ENCODE data around the gene LMAN2L.

LMAN2L gene

DNA sequence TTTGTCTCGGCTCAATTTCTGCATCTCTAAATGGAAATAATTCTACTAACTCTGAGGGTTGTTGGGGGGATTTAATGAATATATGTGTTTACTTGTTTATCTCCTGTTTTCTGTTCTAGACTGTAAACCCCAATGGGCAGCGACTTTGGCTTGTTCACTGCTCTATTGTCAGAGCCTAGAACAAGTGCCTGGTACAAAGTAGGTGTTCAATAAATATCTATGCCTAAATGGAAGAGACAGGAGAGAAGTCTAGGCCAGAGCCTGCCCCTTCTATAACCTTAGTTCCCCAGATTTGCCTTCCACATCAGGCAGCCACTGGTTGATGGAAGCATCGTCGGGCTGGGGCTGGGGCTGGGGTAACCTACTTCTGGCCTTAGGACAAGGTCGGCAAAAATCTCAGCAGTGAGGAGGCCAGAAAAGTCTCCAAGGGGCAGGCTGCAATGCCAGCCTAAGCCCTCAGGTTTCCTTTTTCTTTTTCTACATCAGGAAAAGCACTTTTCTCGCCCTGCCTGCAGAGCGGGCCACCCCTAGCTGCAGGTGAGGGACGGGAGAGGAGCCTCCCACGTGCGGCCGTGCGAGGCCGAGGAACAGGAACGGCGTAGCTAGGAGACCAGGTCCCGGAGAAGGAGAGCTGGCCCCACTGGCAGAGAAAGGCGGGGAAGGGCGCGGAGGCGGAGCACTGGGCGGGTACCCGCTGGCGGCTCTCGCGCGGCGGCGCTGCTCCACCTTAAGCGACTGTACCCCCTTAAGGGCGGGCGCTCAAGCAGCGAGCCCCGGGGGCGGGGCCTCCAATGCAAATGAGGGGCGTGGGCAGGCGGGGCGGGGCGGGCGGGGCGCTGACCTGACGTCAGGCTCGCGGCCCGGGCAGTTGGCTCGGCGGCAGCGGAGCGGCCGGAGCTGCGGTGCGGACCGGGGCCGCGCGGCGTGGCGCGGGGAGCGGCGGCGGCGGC lies 20.4 kb upstream of the LMAN2L start, which contains the start of gene CNNM4:
TSS of gene CNNM4 (plus strand) at position 867 of the 950 bp plus-strand sequence. CDS start 98 bp downstream, outside the sequence.
- DNase-seq (ENCODE audit: low read depth, low spot score) = peak; percentile 50

DNA sequence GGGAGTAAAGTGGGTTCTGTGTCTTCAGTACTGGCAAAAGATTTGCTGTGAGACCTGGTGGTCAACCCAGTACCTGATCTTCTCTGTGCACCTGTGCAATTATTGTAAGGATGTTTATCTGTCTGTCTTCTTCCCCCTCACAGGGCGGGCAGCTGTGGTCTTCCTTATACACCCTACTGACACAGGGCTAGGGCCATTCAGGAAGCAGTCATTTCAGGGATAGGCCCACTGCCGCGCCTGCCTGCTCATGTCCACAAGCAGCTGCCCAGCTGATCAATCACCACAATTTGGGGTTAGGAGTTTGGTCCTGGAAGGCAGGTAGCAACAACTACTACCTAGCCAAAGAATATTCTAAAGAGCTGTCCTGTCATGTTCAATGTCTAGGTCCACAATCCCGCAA lies 19.7 kb upstream of the LMAN2L start:
- DNase-seq (ENCODE audit: low read depth, low spot score) = no peak

DNA sequence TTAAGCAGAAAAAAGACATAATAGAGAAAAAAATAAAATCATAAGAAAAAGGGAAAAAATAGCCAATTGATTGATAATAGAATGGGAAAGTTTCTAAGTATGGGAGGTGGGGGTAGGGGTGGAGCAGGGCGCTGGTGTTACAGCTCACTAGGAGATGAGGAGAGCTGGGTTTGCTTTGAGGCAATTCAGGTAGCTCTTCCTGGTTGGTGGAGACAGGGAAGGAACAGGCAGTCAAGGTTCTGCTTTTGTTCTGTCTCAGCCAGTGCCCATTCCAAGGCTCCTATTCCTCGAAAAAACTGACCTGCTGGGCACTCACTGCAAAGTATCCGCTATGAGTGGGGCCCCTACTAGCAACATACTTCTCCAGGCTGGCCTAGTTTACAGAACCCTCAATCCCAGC lies 19.1 kb upstream of the LMAN2L start:
- no peak for DNase-seq (ENCODE audit: low read depth, low spot score)

DNA sequence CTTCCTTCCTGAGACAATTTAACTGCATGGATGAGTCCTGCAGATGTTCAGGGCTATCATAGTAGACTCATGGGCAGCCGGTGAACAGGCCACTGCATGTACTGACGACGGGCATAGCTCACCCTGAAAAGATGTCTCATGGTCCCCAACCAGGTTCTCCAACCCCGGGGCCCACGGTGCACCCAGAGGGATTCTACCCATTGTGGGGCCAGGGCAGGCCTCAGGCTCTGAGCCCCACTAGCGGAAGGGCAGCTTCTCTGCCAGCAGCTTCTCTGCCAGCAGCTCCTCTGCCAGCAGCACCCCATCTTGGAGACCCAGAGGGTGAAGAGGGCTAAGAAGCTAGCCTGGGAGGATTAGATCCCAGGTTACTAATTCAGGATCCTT lies 17.6 kb upstream of the LMAN2L start:
- no peak for DNase-seq (ENCODE audit: low read depth, low spot score)

DNA sequence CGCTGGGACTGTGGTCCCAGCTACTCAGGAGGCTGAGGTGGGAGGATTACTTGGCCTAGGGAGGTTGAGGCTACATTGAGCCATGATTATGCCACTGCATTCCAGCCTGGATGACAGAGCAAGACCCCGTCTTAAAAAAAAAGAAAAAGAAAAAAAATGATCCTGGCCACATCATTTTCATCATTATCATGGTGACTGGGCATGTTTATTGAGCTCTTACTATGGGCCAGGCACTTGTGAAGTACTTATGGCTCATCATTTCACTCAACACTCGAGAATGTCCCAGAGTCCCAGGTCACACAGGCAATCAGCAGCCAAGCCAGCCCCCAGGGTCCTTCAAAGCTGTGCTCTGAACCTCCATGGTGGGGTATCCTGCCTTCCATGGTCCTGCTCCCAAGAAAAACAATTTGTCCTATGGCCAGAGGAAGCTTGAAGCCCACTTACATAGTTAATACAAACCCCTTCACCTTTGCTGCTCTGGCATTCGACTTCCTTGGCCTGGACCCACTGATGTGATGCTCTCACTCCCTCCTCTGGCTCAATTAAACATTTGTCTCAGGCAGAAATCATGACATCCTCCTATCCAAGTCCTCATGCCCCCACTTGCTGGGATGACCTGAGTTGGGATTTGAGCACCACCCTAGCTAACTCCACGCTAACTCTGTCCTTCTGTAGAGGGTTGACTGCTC lies 17.1 kb upstream of the LMAN2L start:
- no peak for DNase-seq (ENCODE audit: low read depth, low spot score)

DNA sequence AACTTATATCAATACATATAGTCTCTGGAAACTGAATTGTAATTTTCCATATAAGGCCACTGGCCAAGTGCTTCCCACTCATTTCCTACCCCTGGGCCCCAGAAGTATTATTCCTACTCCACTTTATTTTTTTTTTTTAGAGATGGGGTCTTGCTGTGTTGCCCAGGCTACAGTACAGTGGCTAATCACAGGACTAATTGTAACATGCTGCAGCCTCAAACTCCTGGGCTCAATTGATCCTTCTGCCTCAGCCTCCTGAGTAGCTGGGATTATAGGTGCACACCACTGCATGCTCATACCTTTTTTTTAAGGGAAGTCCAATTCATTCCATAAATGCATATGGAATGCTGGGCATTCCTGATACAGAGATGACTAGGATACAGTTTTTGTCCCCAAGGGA lies 14.5 kb upstream of the LMAN2L start:
- DNase-seq (ENCODE audit: low read depth, low spot score) = no peak

DNA sequence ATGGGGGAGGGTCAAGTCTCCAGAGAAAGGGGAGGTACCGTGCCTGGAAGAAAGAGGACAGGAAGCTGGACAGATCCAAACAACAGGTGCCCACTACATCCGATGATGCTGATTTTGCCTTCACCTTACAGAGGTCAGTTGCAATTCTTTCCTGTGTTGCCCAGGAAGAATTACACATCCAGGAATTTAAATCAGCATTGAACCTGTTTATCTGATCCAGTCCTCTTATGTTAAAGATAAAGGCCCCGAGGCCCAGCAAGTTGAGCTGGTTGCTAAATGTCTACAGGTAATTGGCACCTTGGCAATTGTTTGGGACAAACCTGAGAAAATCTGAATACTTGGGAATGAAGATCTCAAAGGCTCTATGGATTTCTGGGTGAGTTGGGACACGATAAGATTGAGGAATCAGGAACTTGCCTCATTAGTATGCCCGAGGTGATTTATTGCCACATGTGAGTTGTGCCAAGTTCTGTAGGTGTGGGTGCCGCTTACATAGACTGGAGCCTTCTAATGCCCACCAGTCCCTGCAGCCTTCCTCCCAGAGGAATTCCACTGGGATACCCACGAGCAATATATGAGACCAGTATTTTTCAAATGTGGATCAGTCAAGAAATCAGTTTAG lies 13.9 kb upstream of the LMAN2L start:
- DNase-seq (ENCODE audit: low read depth, low spot score) = no peak

DNA sequence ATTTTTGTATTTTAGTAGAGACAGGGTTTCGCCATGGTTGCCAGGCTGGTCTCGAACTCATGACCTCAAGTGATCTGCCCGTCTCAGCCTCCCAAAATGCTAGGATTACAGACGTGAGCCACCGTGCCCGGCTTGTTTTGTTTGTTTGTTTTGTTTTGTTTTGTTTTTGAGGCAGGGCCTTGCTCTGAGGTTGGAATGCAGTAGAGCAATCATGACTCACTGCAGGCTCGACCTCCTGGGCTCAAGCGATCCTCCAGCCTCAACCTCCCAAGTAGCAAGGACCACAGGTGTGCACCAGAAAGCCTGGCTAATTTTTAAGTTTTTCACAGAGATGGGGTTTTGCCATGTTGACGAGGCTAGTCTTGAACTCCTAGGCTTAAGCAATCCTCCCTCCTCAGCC lies 11.9 kb upstream of the LMAN2L start:
- no peak for DNase-seq (ENCODE audit: low read depth, low spot score)

DNA sequence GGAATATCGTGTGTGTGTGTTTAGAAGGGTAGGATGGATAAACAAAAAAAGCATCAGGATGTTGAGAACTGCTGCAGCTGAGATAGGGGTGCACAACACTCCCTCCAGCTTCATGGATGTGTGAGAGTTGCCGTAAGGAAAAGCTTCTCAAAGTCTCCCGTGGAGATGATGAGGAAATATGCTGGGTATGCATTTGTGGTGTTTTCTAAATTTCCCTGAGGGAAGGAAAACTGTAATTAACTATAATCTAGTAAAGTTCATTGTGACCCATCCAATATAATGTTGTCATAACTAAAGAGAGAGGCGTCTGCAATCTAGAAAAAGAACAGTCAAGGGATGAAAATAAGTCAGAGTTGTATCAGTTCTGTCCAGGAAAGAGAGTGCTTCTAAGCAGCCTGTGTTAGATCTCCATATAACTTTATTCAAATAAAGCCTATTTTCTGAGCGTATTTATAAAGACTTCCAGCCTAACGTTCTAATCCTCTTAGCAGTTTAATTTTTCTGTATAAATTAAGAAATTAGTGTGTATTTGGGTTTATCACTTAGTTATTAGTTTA lies 7.3 kb upstream of the LMAN2L start:
- DNase-seq (ENCODE audit: low read depth, low spot score) = no peak

DNA sequence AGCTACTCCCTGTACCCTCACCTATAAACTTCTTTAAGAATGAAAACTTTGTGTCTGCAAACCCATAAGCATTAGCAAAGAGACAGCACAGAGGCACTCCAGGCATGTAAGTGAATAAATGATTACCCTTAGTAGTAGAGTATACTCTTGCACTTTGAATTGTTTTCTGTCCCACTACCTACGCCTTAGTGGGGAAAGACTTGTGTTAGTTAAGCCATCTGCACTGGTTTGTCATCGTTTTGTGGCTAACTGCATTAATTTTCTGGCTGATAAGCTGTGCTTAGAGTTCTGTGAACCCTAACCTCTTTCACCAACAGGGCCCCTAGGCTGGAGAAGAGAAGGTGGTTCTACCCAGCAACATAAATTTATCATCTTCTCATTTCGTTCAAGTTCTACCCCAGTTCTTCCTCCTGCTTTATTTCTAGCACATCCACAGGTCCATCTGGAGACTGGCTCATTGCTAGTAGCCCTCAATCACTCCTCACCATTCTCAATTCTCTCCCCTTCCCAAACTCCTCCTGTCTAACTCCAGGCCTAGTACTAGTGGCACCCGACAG lies 710 bp downstream of the LMAN2L start:
- DNase-seq (ENCODE audit: low read depth, low spot score) = no peak

DNA sequence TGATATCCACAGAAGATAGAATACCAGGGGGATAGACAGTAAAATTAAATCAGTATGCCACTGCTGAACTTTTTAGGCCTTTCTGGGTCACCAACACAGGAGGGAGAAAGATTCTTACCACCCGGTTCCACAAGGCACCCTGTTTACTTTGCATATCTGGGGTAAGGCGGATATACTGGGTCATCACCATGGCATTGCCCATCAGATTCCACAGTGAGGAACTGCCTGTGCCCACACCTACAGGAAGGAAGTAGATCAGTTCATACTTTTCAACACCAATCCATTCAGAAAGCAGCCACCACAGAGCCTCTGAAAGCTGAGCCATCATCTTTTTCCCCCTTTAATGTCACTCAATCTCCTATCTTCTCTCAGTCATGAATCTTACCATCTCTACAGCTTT lies 2.0 kb downstream of the LMAN2L start:
- DNase-seq (ENCODE audit: low read depth, low spot score) = no peak

DNA sequence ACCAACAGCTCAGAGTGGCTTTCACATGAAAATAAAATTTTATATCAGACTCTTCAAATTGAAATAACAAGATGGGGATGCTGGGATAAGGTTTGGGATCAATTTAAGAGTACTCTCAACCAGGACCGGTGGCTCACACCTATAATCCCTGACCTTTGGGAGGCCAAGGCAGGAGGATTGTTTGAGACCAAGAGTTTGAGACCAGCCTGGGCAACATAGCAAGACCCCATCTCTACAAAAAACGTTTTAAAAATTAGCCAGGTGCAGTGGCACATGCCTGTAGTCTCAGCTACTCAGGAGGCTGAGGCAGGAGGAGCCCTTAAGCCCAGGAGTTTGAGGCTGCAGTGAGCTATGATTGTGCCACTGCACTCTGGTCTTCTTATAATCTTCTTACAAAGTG lies 2.6 kb downstream of the LMAN2L start:
- no peak for DNase-seq (ENCODE audit: low read depth, low spot score)

DNA sequence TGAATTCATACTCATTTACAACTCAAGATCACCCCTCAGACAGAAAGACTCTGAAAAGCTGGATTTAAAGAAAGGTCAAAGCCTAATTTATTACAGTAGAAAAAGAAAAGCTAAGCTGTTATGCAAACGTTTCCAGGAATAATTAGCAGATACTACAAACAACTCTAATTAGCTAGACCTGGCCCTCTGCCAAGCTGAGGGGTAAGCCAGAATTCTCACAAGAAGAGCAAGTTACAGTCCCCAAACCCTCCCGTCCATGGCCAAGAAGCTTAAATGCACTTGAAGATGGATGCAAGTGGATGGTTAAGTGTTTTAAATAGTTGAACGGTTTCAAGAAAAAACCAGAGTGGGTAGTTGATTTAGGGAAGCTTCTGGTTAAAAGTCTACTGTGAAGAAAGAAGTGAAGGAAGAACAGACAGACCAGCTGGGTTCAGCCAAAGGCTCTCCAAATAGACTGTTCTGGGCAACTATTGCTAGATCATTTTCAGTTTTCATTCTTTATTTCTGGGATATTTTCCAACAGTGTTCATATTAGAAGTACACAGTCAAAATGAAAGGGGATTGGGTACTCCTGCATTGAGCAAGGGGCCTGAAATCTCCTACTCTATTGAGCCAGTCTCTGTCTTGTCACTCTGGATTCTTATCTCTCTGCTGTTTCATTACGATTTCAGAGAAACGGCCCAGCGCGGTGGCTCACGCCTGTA lies 4.8 kb downstream of the LMAN2L start:
- DNase-seq (ENCODE audit: low read depth, low spot score) = no peak

DNA sequence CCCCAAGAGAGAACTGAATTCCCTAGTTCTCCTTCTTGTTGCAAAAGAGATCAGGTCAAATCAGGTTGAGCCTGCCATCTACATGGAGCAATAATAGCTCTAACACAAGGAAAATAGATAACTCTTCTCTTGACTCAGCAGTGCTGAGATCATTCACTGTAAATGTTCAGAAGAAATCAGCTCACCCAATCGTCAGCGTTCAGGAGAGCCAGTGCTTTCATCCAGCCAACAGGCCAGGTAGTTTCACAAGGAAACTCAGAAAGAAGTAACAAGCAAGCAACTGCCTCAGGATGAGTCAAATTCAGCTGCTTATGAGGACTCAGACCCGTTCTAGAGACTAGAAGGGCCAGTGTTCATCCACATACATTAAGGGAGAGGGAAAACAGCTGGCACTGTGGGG lies 5.9 kb downstream of the LMAN2L start:
- DNase-seq (ENCODE audit: low read depth, low spot score) = no peak

DNA sequence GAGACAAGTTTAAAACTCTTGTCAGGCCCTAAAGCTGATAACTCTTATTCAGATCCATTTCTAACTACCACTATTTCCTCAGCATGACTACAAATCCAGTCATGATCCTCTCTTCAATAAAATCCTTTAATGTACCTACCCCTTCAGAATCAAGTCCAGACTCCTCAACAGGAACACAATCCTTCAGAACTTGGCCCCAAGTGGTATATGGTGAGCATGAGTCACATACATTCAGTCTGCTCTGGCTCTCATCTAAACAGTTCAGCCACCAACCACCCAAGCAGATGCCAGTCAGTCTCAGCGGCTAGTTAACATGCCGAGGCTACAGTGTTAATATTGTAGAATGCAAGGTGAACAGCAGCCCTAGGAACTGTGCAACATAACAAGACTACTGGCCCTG lies 9.7 kb downstream of the LMAN2L start:
- no peak for DNase-seq (ENCODE audit: low read depth, low spot score)

DNA sequence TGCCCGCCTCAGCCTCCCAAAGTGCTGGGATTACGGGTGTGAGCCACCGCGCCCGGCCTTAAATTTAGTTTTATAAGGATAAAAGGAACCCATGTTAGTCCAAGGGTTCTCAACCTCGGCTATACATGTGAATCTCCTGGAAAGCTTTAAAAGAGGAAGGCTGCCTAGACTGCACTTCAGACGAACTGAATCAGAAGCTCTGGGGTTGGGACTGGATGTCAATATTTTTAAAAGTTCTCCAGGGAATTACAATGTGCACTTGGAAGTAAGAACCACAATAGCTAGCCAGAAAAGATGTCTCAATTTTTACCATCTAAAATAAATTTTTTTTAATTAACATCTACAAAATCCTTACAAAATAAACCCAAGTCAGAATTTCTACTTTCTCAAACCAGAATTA lies 10.1 kb downstream of the LMAN2L start:
- DNase-seq (ENCODE audit: low read depth, low spot score) = no peak

DNA sequence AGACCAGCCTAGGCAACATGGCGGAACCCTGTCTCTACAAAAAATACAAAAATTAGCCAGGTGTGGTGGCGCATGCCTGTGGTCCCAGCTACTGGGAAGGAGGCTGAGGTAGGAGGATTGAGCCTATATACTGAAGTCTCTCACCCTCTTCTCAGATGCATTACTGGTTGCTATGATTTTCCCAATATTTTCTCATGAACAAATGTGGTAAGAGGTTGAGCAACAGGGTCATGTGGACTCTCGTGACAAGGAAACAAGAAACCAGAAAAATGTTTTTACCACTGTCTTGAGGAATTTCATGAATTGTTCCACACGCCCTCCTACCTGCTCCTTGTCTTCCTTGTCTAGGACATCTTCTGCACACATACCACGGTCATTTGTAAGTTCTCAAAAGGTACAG lies 12.4 kb downstream of the LMAN2L start:
- DNase-seq (ENCODE audit: low read depth, low spot score) = no peak

DNA sequence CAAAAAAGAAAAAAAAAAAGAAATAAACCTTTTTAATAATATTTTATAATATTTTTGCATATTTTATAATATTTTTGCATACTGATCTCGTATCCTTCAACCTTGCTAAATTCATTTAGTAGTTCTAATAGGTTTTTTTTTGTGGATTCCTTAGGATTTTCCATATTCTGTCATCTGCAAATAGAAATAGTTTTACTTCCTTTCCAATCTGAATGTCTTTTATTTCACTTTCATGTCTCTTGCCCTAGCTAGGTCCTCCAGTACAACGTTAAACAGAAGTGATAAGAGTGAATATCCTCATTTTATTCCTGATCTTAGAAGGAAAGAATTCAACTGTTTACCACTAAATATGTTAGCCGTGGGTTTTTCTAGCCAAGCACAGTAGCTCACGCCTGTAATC lies 13.7 kb downstream of the LMAN2L start:
- DNase-seq (ENCODE audit: low read depth, low spot score) = no peak

DNA sequence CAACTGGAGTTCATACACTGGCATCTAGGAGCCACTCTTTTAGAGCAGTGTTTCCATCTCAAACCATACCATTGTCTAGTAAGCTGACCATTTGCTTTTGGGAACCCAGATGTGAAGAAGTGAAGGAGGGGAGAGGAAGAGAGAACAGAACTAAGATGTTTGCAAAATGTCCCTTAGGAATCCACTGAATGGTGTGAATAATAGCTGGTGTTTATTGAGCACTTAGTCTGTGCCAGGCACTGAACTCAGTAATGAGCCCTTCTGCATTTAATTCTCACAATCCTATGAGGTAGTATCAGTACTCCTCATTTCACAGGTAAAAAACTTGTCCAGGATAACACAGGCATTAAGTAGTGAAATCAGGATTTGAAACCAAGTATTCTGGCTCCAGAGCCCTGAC lies 23.5 kb downstream of the LMAN2L start:
- no peak for DNase-seq (ENCODE audit: low read depth, low spot score)

DNA sequence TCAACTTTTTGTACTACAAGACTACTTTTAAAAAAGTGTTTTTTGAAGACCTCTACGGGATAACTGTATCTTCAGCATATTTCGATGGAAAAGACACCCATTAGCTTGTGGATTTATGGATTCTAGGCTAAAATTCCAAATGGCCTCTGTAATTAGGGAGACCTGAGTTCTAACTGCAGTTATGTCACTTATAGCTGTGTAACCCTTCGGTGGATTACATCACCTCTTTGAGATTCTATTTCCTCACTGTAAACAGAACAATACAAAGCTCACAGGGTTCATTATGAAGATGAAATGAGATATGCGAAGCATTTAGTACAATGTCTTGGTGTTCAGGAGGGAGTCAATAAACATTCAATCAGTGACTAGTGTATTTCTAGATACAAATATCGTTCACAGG lies 24.2 kb downstream of the LMAN2L start:
- no peak for DNase-seq (ENCODE audit: low read depth, low spot score)

DNA sequence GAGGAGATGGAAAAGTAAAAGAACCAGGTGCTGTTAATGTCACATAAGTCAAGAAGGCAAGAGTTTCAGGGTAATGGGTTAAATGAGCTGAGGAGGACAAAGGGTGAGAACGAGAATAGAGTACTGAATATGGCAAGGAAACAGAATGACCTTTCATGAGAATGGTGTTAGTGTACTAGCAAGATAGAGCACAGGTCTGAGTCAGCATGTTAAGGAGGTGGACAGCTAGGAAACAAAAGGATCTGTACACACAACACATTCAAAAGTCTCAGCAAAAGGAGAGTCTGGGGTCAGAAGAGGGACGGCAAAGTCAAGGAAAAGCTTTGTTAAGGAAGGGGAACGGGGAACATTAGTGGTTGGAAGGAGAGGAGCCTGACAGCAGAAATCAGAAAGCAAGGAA lies 28.9 kb downstream of the LMAN2L start:
- no peak for DNase-seq (ENCODE audit: low read depth, low spot score)

Data from brain pericyte (primary cell).